HEK293T (cell line): ENCODE measurements around the gene HTT-AS.

Source experiments
- BHLHE40 ChIP-seq: fragments of 450-650 bp; IDR thresholded peaks from 2 replicates; pipeline ENCODE4 v1.6.1; 2016; ENCODE audit warnings: mild to moderate bottlenecking, moderate library complexity, borderline replicate concordance
- CTBP1 ChIP-seq: fragments of 450-650 bp; IDR thresholded peaks from 2 replicates; pipeline ENCODE4 v1.6.1; 2016; ENCODE audit warnings: borderline replicate concordance
- ELF4 ChIP-seq: fragments of 450-650 bp; IDR thresholded peaks from 2 replicates; pipeline ENCODE4 v1.6.1; 2017; ENCODE audit warnings: antibody characterized with exemption
- FOXA1 ChIP-seq: fragments of 450-650 bp; IDR thresholded peaks from 2 replicates; pipeline ENCODE4 v1.6.1; 2016; ENCODE audit warnings: mild to moderate bottlenecking
- FOXK2 ChIP-seq: fragments of 450-650 bp; IDR thresholded peaks from 2 replicates; pipeline ENCODE4 v1.6.1; 2016; ENCODE audit warnings: mild to moderate bottlenecking
- FOXM1 ChIP-seq: fragments of 450-650 bp; IDR thresholded peaks from 2 replicates; pipeline ENCODE4 v1.6.1; 2017; ENCODE audit warnings: mild to moderate bottlenecking, borderline replicate concordance
- HDGF ChIP-seq: fragments of 450-650 bp; IDR thresholded peaks from 2 replicates; pipeline ENCODE4 v1.6.1; 2017; ENCODE audit warnings: antibody characterized with exemption, borderline replicate concordance
- L3MBTL2 ChIP-seq: fragments of 450-650 bp; conservative IDR thresholded peaks from 2 replicates; pipeline ENCODE4 v1.6.1; 2016; ENCODE audit warnings: mild to moderate bottlenecking
- LEF1 ChIP-seq: fragments of 450-650 bp; IDR thresholded peaks from 2 replicates; pipeline ENCODE4 v1.6.1; 2017; ENCODE audit warnings: mild to moderate bottlenecking, borderline replicate concordance
- NFRKB ChIP-seq: fragments of 450-650 bp; IDR thresholded peaks from 2 replicates; pipeline ENCODE4 v1.6.1; 2016; ENCODE audit warnings: mild to moderate bottlenecking, moderate library complexity
- SP1 ChIP-seq: fragments of 450-650 bp; IDR thresholded peaks from 2 replicates; pipeline ENCODE4 v1.6.1; 2017
- SUZ12 ChIP-seq: fragments of 450-650 bp; IDR thresholded peaks from 2 replicates; pipeline ENCODE4 v1.6.1; 2016; ENCODE audit warnings: mild to moderate bottlenecking
- TARDBP ChIP-seq: fragments of 450-650 bp; IDR thresholded peaks from 2 replicates; pipeline ENCODE4 v1.6.1; 2016
- ZNF384 ChIP-seq: fragments of 450-650 bp; IDR thresholded peaks from 2 replicates; pipeline ENCODE4 v1.6.1; 2016

DNA sequence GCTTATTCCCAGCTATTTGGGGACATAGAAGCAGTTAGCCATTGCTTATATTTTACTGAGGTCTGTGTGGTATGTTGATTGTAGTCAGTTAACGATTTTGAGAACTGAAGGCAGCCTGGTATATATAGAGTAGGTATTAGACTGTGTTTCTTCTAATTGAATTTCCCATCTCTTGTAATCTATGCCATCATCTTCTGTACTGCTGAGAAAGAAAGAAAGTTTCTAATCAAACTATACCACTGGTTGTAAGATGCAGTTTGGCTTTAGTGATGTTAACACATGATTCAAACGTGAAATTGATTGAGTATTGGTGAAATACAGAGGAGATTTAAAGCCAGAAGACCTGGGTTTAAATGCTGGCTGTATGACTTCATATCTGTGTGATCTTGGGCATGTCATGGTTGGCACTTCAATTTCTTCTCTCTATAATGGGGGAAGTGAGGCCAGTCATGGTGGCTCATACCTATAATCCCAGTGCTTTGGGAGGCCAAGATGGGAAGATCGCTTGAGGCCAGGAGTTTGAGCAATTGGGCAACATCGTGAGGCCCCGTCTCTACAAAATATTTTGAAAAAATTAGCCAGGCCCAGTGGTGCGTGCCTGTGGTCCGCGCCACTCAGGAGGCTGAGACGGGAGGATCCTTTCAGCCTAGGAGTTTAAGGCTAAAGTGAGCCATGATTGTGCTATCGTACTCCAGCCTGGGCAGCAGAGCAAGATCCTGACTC, 11.8 kb upstream of the HTT-AS start:
- no peak for TF ChIP-seq ELF4
- no peak for TF ChIP-seq TARDBP
- no peak for TF ChIP-seq LEF1
- no peak for TF ChIP-seq FOXA1
- TF ChIP-seq BHLHE40: no peak
- TF ChIP-seq HDGF: no peak
- TF ChIP-seq SUZ12: no peak
- TF ChIP-seq ZNF384: no peak
- TF ChIP-seq CTBP1: no peak
- no peak for TF ChIP-seq FOXK2
- no peak for TF ChIP-seq FOXM1
- TF ChIP-seq SP1: no peak
- TF ChIP-seq NFRKB: no peak
- TF ChIP-seq L3MBTL2: no peak
